Measurements from ENCODE around the gene RAB37.

The RAB37 gene

DNA sequence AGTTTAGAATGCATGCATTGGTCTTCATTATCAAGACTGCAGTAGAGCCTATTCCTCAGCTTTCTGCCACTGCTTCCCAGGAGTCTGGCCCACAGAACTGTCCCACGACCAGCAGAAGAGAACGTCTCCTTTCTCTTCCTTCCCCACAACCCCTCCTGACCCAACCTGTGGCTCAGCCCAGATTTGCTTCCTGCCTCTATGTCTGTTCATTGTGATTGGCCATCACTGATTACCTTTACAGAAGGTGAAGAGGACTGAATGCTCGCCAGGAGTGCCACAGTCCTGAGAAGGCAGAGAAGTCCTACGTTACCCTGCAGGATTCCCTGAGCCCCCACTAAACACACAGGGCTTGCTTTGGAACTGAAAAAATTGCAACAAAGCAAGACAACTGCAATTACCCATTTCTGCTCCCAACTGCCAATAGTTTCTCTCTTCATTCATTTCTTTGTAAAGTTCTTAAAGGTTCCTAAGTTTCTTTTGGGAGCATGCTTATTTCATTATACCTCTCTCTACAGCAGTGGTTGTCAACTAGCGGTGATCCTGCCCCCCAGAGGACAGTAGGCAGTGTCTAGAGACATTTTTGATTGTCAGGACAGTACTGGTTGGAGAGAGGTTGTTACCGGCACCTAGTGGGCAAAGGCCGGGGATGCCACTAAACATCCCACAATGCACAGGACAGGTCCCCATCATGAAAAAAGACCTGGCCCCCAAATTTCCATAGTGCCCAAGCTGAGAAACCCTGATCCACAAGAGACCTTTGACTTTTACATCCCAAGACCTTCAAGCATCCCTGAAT, 43.6 kb downstream of the RAB37 start:
- peak; percentile 40 for DNase-seq

DNA sequence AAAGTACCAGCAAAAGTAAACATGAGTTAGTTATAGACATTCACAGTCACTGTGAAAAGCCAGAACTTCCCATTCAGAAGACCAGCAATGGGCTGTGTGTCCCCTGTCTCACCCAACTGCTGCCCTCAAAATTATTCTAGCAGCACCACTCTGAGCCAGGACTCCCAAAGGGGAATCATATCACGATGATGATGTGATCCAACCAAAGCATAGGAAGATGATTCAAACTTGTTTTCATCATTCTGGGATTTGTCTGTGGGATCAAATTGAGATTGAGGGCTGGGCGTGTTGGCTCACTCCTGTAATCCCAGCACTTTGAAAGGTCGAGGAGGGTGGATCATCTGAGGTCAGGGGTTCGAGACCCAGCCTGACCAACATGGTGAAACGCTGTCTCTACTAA, 45.5 kb downstream of the RAB37 start:
- DNase-seq, result no peak

DNA sequence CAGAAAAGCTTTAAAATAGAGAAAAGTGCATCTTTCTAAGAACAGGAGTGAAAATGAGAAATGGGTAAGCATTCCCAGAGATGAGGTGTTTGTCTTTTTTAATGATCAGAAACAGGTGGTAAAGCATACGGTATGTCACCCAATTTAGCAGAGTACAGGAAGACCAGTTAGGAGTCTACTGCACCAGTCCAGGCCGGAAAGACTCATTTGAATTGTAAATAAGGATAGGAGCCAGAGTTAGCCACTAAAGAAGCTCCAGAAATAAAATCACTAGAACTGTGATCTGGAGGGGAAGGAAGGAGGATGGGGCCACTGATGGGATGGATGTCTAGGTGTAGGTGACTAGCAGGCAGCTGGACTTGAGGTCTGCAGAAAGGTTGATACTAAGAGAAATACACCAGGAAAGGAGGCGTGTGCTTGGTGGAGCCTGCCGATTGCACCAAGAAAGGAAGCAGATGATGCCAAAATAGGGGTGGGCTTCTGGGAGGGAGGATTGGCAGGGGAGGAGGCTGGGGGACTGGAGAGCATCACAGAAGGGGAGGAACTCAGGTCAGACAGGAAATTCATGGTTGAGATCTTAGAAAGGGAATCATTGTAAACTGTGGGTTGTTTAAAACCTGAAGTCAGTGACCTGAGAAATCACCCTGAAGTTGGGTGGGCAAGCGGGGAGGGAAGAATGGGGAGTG, 47.2 kb downstream of the RAB37 start:
- DNase-seq, result no peak

DNA sequence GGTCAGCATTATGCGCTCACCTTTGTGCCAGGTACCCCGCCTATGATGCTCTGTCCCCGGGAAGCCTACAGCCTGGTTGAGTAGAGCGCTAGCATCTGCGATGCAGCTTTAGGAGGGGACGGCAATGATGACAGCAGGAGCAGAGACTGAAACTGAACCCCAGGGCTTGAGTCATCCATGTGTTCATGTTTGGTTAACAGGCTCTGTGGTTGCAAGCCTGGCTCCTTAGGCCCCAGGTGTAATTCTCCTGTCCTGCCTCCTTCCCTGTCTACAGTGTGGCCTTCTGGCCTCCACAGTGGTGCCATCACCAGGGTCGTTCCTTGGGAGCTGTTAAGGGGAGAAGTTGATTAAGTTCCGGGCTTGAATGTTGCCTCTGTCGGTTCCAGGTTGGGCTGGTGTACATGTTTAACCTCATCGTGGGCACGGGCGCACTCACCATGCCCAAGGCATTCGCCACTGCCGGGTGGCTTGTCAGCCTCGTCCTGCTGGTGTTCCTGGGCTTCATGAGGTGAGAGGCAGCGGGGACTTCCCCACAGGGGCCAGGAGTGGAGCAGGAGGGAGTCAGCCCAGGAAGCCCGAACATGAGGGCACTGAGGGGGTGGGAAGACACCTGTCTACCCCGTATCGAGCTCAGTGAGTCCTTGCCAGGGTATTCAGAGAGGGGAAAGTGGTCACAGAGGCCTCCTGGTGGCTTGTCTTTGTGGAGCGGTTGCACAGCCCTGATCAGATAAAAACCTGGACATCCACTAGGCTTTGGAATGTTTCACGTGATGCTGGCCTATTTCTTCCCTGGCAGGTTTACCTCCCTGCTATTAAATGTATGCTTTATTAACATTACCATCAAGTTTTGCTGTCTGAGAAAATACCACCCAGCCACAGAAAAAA, 48.3 kb downstream of the RAB37 start:
- no peak for DNase-seq

DNA sequence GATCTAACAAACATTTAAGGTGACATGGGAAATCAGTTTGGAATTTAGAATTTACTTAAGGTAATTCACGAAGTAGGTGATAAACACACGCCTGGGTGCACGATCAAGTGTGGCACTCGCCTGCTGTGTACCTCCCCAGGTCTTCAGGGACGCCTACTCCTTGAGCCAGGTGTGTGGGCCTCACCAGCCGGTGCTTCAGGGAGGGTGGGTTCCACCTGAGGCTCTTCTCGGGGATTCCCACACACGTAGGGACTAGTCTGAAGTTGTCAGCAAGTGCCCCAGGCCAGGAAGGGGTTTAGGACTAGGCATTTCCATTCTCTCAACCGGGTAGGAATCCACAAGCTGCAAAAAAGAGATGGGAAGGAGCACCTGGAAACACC, 48.9 kb downstream of the RAB37 start:
- no peak for DNase-seq

DNA sequence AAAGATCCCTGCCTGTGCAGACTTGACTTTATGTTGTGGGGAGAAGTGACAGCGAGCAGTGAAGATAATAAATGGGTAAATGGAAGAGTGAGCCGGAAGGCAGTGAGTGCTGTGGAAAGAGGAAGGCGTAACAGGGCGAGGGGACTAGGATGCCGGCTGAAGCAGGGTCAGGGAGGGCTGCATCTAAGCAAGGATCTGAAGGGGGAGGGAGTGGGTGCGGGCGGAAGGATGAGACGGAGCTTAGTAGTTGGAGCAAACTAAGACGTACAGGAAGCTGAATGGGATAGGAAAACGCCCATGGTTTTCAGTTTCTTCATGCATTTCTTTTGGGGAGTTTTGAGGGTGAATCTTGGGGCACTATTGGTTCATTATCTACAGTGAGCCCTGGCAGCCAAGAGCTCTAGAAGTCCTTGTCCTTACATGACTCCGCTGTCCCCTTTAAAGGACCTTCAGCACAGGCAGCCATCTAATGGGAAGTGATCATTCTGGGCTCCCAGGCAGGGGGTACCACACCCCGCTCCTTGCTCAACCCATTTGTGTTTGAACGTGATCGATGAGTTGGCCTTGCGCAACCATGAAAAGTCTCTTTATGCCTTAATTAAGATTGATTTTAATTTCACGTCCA, 49.5 kb downstream of the RAB37 start:
- DNase-seq, result no peak

DNA sequence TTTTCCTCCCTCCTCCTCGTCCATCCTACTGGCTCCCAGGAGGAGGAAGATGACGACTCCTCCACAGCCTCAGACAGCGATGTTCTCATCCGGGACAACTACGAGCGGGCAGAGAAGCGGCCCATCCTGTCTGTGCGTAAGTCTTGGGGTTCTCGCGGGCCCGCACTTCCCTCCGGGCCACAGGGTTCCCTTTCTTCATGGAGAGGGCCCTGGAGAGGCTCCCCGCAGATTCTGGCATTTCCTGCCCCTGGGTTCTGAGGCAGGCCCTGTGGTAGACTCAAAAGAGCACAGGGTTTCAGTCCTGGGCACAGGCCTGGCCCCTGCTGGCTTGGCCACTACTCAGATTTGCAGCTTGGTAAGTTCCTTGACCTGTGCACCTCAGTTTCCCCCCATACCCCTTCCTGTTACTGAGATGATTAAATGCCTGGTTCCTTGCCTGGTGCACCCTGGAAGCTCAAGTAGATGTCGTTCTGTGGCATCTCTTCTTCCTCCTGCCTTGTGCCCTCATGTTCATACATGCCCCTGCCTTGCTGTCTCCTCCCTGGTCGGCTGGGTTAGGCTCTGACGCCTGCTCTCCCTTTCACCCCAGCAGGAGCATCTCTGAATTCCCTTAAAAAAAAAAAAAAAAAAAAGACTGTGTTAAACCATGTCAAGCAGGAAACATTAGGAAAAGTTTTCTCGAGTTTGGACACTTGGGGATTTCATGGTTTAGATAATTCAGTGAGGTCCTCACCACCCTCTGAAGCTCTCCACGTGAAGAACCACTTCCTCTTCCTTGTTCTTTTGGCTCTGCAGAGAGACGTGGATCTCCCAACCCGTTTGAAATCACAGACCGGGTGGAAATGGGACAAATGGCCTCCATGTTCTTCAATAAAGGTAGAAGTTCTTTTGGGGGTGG, 53.4 kb downstream of the RAB37 start:
- DNase-seq, result no peak

DNA sequence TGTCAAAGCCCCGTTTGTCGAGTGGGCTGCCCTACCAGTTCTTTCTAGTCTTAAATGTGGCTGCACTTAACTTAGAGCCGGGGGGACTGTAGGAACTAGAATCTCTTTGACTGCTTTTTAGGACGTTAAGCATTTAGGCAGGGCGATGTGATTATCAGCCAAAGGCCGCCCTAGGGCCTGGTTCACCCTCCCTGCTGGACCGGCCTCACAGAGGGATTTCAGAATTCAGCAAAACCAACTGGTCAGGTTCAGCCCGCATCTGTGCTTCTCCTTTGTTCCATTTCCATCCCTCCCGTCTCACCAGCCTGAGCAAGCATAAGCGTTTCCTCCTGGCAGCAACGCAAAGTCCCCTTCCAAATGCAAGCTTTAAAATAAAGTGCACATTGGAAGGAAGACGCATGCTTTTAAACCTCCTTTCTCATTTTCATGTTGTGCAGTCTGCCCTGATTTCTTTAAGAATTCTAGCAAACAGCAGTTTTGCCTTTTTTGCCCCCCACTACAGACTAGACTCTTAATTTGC, 55.6 kb downstream of the RAB37 start:
- DNase-seq, result no peak

DNA sequence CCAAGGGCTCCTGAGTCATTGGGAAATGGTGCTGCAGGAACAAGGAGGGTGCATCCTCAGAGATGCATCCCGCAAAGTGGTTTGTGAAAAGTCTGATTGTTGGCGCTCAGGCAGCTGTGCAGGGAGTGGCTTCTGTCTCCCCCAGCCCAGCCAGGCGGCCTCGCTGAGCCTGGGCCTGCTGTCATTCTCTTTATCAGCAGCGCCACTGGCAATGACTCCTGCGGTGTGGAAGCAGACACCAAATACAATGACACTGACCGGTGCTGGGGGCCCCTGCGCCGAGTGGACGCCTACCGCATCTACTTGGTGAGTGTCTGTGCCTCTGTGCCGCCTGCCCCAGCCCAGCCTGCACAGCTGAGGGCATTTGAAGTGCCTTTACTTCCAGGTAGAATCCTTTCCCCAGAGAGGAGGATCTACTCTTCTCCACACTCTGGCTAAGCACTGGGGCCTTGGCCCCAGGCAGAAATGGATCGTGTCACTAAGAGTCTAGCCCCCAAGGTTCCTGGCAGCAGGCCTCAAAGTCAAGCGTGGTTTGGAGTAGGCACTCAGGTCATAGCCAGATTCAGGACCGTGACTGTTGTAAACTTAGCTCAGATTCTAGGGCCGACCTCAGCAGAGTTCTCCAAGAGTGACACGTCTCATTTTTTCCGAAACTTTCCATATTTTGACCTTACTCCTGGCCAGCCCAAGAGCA, 58.4 kb downstream of the RAB37 start:
- no peak for DNase-seq

DNA sequence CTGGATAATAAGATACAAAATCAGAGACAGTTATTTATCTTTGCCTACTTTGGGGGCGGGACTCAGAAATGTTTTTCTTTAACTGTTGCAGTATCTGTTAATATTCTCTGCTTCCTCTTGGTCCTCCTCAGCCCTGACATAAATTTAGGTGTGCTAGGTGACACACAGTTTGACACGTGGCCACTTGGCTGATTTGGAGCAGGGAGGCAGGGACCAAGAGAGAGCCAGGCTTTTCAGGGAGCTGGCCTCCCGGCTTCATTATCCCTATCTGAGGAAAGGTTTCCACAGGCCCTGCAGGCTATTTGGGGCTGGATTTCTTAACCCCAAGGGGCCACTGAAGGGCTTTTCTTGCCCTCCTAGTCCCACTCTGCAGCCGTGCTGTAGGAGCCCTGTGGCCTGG, 59.2 kb downstream of the RAB37 start:
- DNase-seq, result no peak

DNA sequence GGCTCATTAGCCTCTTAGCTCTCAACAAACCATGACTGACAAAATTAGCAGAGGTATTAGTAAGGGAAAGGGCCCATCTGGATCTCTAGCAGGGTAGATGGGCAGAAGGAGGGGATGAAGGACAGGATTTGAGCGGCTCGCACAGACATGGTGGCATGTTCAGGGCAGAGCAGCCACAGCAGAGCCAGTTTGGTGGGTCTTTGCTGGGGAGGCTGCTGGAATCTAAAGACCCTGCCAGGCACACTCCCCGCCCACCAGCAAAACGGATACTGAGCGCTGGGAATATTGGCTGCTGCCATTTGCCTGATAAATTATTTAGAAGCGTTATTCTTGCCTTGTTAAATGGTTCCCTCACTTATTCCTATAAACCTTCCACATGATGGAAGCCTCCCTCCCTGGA, 59.8 kb downstream of the RAB37 start:
- DNase-seq, result no peak
